HPDE6-E6E7 (cell line): ENCODE measurements around the gene TOP2B.
A peak's percentile ranks its signal among the peaks of the same experiment; 100 is the strongest.

ENCODE experiments used
- DNase-seq: peaks from one replicate; pipeline ENCODE4 v3.0.0; 2011; ENCODE audit warnings: missing footprints; ENCODE audit errors: extremely low spot score

TOP2B gene

DNA sequence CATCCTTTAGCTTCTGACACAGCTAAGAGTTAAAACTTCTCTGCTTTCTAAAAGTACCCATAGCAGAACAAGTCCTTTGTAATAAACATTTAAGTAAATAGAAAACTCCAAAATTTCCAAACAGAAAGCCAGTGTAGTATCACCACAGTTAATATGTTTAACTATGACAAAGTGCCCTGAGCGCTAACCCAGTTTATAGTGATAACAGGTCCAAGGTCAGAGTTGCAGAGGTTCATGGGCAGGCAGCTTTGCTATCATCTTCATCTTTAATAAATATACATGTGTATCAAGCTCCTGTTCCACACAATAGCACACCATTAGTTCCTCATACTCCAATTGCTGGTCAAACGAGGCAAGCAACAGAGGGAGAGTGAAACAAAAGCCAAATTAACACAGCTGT, 12.4 kb upstream of the TOP2B start:
- DNase-seq: no peak

DNA sequence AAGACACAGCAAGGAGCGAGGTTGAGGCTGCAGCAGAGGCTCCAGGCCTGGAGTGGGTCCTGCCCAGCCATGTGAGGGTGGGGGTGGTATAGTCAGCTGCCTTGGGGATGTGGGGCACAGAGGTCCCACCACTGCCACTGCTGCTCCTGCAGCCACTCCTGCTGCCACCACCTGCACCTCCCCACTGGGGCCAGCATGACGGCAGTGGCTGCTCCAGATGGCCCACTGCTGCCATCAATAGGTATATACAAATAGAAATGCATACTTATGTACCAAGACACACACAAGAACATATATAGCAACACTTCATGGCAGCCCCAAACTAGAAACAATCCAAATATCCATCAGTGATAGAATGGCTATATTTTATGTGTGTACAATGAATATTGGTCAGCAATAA, 10.0 kb upstream of the TOP2B start:
- DNase-seq: no peak

DNA sequence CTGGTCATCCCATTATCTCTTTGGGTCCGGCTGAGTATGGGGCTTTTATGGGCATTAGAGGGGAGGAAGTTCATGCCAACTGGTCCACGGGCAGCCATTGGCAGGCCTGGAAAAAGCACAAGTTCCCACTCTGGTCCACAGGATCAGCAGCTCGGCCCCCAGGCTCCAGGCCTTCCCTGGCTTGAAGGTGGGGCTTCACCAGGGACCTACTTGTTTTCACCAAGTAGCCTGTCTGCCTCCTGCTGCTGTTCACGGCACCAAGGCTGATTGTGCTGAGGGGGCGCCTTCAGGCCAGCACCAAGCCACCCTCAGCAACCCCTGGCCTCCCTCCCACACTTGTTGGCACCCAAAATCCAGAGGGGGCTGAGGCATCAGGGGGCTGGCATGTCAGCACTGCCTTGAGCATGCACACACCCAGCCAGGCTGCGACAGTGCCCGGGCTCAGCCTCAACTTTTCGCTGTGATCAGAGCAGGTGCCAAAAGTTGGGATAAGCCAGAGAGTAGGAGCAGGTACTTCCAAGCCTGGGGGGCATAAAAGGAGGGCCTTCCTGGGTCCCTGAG, 9.1 kb upstream of the TOP2B start:
- no peak for DNase-seq

DNA sequence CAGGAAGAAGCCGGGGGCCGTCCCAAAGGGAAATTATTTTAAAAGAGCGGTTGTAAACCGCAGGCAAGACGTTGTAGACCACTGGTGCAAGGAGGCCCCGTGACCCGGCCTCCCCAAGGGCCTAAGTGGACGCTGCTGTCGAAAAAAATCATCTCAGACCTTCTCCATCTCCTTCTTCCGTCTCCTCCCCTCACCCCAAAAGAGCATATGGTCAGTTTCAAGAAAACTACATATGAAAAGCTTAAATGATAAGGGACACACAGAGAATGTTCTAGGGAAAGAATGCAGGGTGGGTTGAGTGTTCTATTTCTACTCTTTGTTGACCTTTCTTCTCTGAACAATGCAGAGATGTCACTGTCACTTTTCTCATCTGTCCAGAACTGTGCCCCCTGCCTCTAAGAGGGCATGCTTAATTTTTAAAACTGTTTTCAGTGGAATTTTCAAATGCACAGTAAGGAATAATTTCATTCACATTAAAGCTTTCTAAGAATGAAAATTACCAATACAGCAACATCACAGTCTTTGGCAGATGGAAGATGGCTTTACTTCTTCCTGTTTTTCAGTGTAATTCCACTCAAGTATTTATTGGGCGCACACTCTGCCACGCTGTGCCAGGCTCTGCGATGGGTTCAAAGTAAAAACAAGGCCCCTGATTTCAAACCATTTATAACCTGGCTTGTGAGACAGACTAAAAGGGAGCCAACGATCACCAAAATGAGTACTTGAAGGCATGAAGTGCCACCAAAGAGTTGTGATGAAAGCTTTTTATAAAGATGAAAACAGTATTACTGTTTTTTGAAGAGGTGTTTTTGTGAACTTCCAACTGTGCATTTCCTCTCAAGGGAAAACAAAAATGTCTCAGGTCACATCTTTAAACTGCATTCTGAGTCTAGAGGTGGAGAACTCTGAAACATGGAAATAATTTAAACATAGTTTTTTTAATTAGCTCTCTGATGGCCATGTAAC, 891 bp upstream of the TOP2B start:
- DNase-seq: no peak

DNA sequence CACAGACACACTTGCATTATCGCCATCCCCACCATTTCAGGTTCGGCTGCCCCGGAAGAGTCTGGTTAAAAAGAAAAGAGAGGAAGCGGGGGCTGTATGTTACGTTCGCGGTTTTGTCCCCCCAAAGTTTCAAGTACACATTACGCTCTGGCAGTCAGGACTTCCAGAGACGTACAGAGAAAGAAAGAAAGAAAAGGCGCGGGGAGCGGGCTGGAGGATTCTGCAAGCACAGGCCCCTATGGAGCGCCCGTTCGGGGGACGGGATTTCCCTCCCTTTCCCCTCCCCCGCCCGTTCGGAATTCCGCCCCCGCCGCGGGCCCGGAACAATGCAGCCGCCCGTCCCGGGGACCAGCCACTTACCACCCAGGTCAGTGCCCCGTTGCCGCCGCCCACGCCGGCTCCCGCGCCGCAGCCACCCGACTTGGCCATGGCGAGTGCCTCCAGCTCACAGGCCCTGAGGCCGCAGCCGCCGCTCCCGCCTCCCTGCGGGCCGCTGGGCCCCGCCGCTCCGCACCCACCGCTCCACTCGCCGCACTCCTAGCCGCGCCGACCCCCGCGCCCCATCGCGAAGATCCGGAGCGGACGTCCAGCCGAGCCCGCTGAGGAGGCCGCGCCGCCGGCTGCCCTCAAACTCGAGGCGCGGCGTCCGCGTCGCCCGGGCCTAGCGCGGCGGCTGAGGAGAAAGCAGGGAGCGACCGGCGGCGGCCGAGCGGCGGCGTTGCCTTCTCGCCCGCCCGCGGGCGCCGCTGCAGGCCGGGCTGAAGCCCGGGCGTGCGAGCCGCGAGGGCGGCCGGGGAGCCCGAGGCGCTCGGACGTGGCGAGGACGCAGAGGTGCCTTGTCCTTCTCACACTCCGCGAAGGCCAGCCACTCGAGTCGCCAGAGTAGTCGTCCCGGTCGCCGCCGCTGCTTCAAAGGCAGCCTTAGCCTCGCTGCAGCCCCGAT, 567 bp downstream of the TOP2B start:
- no peak for DNase-seq

DNA sequence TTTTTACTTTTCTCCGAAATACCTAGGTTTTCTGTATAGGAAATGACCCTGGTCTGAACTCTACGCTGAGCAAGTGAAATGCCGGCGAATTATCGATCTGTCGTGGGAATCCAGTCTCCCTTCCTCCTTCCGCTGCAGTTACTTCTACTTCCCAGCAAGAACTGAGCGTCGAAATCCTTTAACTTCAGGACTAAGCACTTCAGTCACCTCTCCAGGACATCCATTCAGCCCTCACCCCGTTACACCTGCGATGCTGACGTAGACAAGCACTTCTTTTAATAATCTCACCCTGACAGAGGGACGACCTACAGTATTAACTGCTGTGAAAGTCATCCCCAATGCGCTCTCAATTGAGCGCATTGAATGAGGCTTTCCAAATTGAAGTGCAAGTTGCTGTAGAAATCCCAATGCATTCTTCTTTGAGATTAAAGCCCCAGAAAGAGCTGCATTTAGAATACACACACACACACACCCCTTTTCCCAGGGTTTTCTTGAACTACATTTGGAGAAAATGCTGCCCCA, 1.3 kb downstream of the TOP2B start:
- no peak for DNase-seq

DNA sequence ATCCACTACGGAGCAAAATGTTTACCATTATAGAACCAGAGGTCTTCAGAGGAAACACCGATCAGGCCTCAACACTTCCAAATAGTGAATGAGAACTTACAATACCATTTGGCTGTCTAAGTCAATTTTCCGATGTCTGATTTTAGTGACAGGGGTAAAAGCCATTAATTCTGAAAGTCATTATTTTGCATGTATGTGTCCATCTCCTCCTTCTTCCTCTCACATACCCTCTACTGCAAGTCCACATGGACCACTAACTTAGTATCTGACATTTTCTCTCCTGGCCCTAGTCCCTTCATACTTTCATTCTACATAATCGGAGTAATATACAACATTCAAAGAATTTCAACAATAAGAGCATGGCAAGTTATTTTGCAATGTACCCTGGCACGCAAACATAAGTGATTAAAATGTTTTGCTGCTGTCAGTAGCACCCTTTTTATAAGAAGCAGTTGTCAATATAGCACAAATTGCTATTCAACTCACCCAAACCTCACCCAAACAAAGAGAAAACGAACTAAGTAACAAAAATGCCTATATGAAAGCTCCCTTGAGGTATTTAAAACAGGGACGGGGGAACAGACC, 1.9 kb downstream of the TOP2B start:
- DNase-seq: no peak

DNA sequence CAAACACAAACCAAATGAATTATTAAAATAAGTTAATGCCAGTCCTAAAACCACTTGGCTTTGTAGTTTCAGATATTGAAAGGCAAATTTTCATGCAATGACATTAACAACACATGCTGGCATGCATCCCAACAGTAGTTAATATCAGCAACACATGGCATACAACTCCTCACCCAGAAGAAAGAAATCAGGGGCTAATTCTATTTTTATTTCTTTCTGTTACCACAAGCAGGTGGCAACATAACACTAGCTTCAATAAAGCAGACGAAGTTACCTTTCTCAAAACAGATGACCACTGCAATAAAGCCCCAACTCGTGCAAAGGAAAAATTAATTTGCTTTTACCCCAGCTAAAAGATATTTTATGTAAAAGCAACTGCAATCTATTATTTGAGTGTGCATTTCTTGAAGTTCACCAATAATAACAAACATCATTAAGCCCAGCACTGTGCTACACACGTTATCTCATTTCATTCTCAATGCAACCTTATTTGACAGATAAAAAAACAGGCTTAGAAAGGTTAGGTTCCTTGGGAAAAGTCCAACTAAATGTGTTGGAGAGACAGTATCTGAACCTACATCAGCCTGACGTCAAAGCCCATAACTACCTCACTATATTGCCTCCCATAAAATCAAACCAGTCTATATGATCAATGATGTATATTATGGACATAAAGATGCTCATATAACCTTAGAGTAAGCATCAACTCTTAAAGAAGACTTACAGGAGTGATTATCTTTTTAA, 2.8 kb downstream of the TOP2B start:
- no peak for DNase-seq

DNA sequence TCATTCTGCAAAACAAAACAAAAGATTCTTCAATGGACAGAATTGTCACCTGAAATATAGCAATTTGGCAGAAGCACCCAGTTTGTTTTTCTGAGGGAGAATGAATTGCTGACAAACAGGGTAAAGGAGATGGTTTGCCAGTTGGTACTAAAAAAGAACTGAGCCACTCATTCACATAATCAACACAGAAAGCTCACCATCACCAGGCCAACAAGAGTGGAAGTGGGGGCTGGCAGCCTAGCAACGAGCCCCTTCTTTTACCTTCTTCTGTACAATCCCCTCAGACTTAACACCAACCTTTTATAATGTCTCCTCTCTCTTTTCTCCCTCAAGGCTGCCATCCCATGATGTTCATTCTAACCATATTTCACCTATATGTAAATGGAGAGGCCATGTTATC, 5.9 kb downstream of the TOP2B start:
- no peak for DNase-seq

DNA sequence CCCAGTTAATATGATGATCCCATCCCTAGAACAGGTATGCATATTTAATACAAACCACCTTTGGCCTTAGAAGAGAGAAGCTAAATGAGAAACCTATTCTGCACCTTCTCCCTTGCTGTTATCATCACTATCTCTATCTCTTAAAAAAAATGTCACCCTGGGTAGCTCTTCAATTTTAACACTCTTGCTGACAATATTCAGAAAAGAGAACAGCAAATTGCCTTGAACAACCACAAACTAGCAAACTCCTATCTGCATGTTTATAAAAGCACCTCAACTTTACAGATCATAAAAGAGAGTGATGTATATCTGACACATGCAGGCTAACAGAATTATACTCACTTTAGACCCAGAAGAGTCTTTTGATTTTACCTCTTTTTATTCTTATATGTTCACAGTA, 7.4 kb downstream of the TOP2B start:
- no peak for DNase-seq

DNA sequence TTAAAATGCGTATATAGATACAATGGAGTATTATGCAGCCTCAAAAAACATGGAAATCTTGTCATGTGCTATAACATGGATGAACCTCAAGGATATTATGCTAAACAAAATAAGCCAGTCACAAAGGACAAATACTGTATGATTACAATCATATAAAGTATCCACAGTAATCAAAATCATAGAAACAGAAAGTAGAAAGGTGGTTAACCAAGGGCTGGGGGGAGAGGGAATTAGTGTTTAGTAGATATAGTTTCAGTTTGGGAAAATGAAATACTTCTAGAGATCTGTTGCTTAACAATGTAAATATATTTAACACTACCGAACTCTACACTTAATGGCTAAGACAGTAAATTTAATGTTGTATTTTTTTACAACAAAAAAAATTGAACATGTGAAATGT, 9.0 kb downstream of the TOP2B start:
- DNase-seq: no peak

DNA sequence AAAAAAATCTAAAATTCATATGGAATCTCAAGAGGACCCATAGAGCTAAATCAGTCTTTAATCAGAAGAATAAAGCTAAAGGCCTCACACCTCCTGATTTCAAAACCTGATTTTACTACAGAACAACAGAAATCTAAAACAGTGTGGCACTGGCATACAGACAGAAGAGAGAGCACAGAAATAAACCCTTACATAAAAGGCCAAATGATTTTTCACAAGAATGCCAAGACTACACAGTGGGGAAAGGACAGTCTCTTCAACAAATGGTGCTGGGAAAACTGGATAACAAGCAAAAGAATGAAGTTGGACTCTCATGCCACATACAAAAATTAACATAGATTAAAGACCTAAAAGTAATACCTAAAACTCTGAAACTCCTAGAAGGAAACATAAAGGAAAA, 10.1 kb downstream of the TOP2B start:
- no peak for DNase-seq

DNA sequence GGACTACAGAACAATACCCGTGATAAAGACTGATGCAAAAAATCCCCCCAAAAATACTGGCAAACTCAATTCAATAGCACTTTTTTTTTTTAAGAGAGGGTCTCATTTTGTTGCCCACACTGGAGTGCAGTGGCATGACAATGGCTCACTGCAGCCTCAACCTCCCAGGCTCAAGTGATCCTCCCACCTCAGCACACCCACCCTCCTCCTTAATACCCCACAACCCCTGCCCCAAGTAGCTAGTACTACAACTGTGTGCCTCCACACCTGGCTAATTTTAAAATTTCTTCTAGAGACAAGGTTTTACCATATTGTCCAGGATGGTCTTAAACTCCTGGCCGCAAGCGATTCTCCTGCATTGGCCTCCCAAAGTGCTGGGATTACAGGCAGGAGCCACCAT, 11.4 kb downstream of the TOP2B start:
- DNase-seq: no peak

DNA sequence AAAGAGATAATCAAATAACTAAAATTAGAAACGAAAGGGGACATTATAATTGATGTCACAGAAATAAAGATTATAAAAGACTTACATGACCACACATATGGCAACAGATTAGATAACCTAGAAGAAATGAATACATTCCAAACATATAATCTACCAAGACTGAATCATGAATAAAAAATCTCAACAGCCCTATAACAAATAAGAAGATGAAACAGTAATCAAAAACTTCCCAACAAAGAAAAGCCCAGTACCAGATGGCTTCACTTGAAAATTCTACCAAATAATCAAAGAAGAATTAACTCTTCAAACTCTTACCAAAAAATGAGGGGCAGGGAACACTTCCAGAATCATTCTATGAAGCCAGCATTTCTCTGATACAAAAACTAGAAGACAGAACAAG, 11.8 kb downstream of the TOP2B start:
- no peak for DNase-seq

DNA sequence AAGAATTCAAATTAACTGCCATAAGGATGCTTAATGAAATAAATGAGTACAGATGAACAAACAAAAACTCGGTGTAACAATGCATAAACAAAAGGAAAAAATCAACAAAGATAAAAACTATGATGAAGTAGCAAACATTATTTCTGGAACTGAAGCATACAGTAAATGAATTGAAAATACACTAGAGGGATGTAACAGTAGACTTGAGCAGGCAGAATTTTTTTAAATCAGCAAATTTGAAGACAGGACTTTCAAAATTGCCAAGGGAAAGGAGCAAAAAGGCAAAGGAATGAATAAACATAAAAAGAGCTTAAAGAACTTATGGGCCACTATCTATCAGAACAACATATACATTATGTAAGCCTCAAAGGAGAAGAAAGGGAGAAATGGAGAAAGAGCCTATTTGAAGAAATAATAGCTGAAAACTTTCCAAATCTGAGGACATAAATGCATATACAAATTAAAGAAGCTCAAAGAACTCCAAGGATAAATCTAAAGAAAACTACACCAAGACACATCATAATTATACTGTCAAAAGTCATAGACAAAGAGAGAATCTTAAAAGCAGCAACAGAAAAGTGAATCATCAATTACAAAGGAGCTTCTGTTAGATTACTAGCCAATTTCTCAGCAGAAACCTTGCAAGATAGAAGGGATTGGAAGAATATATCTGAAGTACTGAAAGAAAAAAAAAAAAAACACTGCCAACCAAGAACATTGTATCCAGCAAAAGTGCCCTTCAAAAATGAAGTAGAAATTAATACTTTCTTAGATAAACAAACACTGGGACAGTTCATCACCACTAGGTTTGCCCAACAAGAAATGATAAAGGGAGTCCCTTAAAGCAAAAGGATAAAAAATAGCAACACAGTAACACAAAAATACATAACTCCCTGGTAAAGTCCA, 15.5 kb downstream of the TOP2B start:
- DNase-seq: no peak

DNA sequence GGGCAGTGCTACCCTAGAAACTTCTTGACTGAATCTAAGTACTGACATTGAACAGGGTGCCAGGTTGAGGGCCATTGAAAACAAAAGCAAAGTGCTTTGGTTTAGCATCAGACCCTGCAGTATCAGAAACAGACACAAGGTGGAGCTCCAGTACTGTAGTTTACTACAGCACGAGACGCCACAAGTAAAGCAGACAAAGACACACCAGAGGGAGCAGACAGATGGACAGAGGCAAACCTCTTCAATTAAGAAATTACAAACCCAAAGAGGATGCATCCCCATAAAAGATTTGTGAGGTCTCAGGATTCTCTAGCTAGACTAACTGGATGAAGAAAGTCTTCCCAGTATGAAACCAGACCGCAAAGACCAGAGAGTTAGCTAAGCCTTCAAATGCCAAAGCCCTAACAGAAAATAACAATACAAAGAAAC, 16.6 kb downstream of the TOP2B start:
- peak; percentile 4 for DNase-seq

DNA sequence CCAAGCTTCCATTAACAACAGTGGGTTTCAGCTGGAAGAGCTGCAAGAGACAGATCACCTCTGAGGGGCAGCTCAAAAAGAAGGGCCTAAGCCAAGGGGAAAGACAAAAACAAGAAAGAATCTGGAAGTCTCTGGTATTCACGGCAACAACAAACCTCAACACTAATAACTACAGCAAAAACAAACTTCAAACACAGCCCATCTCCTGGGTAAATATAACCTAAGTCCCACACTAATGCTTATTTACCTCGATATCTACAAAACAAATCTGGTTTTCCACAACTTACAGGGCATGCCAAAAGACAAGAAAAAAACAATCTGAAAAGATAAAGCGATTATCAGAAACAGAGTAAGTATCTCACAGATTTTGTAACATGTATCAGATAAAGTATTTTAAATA, 29.7 kb downstream of the TOP2B start:
- no peak for DNase-seq

DNA sequence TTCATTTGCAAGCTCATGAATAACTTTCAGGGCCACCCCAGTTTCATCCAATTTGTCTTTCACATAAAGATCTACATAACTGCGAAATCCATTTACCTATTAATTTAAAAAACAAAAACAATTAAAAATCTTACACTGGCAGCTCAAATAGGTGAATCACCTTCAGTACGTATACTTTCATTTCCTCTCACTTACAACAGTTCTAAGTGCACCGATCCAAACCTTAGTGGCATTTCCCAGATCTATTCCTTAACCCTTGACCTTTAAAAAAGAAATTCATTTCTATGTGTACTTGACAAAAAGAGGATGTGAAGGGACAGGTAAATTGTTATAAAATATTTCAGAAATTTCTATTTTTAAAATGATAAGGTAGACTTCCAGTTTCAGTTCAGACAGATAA, 30.8 kb downstream of the TOP2B start:
- no peak for DNase-seq

DNA sequence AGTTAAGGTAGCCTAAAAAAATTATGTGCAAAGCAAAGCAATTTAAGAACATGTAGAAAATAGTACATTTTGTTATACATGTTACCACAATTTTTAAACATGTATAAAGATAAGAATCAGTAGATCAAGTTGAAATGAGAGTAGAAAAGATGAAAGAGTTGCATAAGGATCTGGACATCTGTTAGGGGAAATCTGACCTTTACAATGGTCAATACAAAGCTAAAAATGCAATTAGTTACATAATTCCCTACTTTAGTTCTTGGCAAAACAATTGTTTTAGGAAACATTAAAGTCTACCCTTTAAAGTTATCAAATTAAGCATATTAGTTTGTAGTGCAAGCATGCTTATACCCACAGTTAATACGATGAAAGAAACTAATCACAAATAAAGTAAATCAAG, 32.7 kb downstream of the TOP2B start:
- no peak for DNase-seq

DNA sequence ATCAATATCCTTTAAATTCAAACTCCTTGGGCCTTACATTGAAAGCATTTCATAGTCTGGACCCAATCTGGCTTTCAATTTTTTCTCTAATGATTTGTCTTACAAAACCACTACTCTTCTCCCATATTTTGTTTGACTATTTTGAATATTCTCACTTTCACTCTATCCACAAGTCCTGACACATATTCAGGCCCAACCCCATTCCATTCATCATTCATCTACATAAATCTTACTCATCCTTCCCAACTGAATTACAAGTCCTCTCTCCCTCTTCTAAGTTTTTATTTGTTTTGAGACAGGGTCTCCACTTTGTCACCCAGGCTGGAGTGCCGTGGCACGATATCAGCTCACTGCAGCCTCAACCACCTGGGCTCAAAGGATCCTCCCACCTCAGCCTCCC, 43.6 kb downstream of the TOP2B start:
- no peak for DNase-seq
